ENCODE measurements around the gene DSCAML1.
"Not testable (repeated sequence)": the region's sequence is repeated elsewhere in the genome, so short reads cannot be mapped to it uniquely, and the experiment has no call there.

The DSCAML1 gene

GRCh38 chr11:117793583-117793982 is 3.4 kb downstream of the DSCAML1 start:
- DNase-seq, result no peak

GRCh38 chr11:117792992-117793391 is 4.0 kb downstream of the DSCAML1 start:
- DNase-seq, result no peak

GRCh38 chr11:117792241-117792640 is 4.8 kb downstream of the DSCAML1 start:
- no peak for DNase-seq

GRCh38 chr11:117790279-117790678 is 6.7 kb downstream of the DSCAML1 start:
- DNase-seq, result no peak

GRCh38 chr11:117789241-117789640 is 7.8 kb downstream of the DSCAML1 start:
- no peak for DNase-seq

- no peak for DNase-seq
These were observed 10.7 kb downstream of the DSCAML1 start for GRCh38 chr11:117786135-117786870.

GRCh38 chr11:117782101-117782500 is 14.9 kb downstream of the DSCAML1 start:
- no peak for DNase-seq

GRCh38 chr11:117781627-117782026 is 15.4 kb downstream of the DSCAML1 start:
- DNase-seq, result no peak

GRCh38 chr11:117780456-117780855 is 16.6 kb downstream of the DSCAML1 start:
- no peak for DNase-seq

- no peak for DNase-seq
These were observed 22.5 kb downstream of the DSCAML1 start for GRCh38 chr11:117774553-117774952.

- DNase-seq, result no peak
These were observed 24.7 kb downstream of the DSCAML1 start for GRCh38 chr11:117772360-117772759.

GRCh38 chr11:117771841-117772240 is 25.2 kb downstream of the DSCAML1 start:
- DNase-seq, result no peak

- DNase-seq, result no peak
These were observed 25.8 kb downstream of the DSCAML1 start for GRCh38 chr11:117771197-117771596.

GRCh38 chr11:117770061-117770460 is 27.0 kb downstream of the DSCAML1 start:
- DNase-seq, result no peak

- DNase-seq, result no peak
These were observed 27.5 kb downstream of the DSCAML1 start for GRCh38 chr11:117769533-117769932.

GRCh38 chr11:117768506-117768905 is 28.5 kb downstream of the DSCAML1 start:
- no peak for DNase-seq

GRCh38 chr11:117767071-117767470 is 29.9 kb downstream of the DSCAML1 start:
- DNase-seq, result no peak

GRCh38 chr11:117766576-117766975 is 30.4 kb downstream of the DSCAML1 start:
- no peak for DNase-seq

GRCh38 chr11:117766026-117766425 is 31.0 kb downstream of the DSCAML1 start:
- DNase-seq, result no peak

GRCh38 chr11:117765068-117765467 is 31.9 kb downstream of the DSCAML1 start:
- no peak for DNase-seq

GRCh38 chr11:117763465-117763864 is 33.6 kb downstream of the DSCAML1 start:
- DNase-seq, result not testable (repeated sequence)

GRCh38 chr11:117761993-117762392 is 35.0 kb downstream of the DSCAML1 start:
- no peak for DNase-seq

GRCh38 chr11:117759305-117759704 is 37.7 kb downstream of the DSCAML1 start:
- no peak for DNase-seq

- DNase-seq, result no peak
These were observed 43.0 kb downstream of the DSCAML1 start for GRCh38 chr11:117754030-117754429.

GRCh38 chr11:117752721-117753237 is 44.2 kb downstream of the DSCAML1 start:
- no peak for DNase-seq

Measured in COR-L47 (cell line).